HG03432 (cell line): ENCODE data around the gene LACC1.

Experiments
- ATAC-seq: cut with Tn5 transposase; IDR thresholded peaks from one replicate; pipeline ENCODE4 v1.9.1; 2021; ENCODE audit warnings: mild to moderate bottlenecking, moderate library complexity; ENCODE audit not compliant: unreplicated experiment

LACC1 gene

DNA sequence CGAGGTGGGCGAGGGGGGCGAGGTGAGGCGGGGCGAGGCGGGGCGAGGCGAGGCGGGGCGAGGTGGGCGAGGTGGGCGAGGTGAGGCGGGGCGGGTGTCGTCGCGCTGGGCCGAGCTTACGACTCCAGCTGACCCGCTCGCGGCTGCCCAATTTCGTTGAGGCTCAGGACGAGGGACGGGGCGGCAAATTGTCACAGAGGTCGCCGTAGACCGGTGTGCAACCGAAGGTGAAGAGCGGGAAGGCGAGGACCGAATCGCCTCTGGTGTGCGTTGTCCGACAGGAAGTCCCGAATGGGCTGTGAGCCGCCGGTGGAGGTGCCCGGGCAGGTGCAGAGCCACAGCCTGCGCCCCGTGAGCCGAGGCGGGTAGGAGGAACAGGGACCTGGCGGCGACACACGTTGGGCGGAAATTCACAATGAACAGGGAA lies at the start of gene LACC1:
LACC1 (plus strand) TSS at position 150 of the 427 bp plus-strand sequence. CDS start 1,082 bp downstream, outside the sequence.
- peak; percentile 52 for ATAC-seq

DNA sequence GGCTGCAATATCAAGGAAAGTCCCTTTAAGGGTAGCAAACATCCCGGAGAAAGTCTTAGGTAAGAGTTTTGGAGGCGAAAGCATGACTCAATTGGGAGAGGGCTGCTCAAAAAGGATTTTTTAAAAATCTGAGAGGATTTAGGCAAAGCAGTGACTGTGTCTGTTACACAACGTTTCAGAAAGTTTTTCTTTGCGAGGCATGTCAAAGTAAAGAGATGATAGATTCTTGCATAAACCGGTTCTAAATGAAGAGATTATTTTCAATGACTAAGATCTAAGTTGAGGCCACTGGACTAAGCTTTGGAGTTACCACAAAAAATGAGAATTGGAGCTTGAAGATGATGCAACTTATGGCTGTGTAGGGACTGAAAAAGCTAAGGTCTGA lies 49.2 kb upstream of the LACC1 start:
- ATAC-seq, result no peak

DNA sequence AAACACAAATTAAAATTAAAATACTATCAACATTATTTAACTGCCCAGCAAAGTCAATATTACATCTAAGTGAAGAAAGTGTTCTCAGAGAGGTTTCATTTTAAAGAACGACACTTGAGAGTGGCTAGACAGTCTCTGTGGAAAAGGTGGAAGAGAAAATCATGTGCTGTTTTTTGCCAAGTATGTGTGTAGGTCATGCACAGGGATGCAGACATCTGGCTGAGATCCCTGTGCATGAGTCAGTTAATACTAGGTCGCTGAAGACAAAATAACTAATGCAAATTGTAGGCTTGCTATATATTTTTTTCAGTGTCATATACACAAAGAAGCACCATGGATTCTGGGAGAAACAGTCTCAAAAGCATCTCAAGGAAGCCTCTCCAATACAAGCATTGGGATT lies 48.6 kb upstream of the LACC1 start:
- ATAC-seq, result no peak

DNA sequence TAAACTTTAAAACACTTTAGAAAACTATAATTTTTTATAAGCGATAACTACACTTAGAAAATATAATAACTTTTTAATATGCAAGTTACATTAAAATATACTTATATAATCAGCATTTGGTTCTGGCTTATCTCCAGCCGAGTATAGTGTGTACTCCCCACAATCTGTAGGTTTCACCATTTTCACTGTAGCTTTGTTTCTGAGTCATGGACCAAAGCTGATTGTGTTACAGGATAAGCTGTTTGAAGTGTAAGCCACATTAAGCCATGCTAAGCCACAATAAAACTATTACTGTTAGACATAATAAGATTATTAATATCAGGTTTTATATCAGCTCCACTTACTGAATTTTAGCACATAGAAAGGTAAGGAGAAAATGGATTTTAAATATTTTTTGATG lies 44.0 kb upstream of the LACC1 start:
- no peak for ATAC-seq

DNA sequence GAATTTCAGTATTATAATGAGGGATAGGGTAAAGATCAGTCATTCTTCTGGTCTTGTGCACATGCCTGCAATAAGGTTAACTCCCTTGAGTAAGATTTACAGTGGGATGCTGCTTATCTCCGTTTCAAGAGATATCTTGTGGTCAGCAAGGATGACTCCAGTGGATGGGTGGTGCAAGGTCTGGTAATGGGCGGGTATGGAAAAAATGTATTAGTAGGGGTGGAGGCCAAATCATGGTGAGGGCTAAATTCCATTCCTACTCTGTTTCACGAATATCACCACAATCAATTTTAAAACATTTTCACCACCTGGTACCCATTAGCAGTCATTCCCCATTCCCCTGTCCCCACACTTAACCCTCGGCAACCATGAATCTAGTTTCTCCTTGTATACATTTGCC lies 40.8 kb upstream of the LACC1 start:
- ATAC-seq, result no peak

DNA sequence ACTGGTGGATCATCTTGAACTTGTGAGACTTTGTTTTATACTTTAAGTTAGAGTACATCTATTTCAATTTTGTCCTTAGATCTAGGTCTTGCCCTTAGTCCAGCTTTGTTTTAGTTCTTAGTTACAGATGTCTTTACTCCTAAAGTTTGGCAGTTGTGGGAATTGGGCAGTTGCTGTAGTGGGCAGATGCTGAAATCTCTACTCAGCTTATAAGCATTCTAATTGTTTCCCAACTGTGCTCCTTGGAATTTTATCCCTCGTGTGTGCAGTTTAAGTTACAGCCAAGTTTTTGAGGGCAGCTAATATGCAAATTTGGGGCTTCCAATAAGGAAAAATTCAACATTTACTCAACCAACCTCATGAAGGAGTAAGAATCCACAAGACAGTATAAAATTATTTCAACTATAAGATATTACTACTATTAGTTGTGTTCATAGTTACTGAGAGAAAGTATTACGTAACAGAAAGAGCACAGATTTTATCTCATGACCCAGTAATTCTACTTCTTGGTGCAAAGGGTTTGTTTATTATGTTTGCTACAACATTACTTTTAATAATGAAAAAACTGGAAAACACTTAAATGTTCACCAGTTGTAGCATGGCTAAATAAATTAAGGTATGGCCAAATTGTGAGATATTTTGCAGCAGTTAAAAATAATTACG lies 33.1 kb upstream of the LACC1 start:
- ATAC-seq, result no peak

DNA sequence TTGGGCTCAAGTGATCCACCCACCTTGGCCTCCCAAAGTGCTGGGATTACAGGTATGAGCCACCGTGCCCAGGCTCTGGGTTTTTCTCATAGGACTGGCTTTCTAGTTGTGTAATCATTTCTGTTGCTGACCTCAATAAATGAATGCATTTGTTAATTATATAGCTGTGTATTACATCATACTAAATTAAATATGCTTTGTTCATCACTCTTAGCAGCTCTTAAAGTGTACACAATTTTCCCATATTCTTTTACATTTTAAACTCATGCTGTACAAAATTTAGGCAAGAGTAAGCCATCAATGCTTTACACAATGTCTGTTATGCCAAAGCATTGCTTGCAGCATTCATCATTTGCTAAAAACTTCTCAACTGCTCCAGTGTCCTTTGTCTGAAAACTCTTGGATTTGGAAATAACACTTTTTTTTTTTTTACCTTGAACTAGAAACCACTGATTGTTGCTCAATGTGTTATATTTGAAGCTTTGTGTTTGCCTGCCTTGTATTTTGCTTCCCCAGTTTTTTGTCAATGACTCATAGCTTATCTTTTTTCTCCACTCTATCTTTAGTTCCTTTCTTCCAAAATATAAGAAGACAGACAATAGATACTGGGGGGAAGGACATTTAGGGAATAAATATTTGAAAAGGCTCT lies 31.6 kb upstream of the LACC1 start:
- no peak for ATAC-seq

DNA sequence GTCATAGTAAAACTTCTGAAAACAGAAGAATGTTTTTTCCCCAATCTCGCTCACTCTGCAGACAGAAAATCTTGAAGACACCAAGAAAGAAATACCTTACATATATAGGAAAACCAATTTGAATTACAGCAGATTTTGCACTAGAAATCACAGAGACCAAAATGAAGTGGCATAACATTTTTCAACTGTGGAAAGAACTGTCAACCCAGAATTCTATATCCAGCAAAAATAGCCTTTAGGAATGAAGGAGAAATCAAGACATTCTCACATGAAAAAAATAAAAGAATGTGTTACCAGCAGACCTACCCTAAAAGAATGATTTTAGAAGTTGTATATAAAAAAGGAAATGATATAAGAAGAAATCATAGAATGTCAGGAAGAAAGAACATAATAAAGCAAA lies 28.8 kb upstream of the LACC1 start:
- no peak for ATAC-seq

DNA sequence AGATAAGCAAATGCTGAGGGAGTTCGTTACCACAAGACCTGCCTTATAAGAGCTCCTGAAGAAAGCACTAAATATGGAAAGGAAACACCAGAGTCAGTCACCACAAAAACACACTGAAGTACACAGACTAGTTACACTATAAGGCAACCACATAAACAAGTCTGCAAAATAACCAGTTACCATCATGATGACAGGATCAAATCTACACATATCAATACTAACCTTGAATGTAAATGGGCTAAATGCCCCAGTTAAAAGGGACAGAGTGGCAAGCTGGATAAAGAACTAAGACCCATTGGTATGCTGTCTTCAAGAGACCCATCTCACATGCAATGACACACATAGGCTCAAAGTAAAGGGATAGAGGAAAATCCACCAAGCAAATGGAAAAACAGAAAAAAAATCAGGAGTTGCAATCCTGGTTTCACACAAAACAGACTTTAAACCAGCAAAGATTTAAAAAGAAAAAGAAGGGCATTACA lies 26.7 kb upstream of the LACC1 start:
- ATAC-seq, result no peak

DNA sequence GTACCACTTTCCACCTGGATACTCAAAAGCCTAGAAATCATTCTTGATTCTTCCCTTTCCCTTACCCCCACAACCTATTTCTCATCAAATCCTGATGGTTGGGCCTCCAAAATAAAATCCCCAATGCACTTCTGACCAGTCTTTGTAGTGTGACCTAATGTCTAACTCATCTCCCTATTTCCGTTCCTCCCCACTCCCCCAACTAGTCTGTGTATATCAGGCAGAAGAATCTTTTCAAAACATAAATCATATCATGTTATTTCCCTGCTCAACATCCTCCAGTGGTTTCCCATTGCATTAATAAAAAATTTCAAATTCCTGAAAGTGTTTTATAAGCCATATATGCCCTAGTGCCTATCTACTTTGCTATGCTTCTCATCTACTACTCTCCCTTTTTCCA lies 17.8 kb upstream of the LACC1 start:
- ATAC-seq, result no peak

DNA sequence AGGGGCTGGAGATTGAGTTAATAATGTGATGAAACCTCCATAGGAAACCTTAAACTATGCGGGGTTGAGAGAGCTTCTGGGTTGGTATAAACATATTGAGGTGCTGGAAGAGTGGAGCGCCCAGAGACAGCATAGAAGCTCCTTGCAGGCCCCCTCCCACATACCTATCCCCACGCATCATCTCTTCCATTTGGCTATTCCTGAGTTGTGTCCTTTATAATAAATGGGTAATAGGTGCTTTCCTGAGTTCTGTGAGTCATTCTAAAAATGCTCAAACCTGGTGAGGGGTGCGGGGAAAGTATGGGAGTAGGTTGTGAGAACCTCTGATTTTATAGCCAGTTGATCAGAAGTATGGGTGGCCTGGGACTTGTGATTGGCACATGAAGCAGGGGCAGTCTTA lies 14.8 kb upstream of the LACC1 start:
- ATAC-seq, result no peak

DNA sequence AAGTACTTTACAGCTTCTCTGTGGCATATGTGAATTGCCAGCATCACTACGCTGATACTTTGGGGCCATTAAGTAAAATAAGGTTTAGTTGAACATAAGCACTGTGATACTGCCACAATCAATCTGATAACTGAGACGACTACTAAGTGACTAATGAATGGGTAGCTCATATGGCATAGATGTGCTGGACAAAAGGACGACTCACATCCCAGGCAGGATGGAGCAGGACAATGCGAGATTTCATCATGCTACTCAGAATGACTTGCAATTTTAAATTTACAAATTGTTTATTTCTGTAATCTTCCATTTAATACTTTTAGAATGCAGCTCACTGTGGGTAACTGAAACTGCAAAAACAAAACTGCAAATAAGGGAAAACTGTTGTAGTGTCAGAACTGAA lies 13.8 kb upstream of the LACC1 start:
- no peak for ATAC-seq

DNA sequence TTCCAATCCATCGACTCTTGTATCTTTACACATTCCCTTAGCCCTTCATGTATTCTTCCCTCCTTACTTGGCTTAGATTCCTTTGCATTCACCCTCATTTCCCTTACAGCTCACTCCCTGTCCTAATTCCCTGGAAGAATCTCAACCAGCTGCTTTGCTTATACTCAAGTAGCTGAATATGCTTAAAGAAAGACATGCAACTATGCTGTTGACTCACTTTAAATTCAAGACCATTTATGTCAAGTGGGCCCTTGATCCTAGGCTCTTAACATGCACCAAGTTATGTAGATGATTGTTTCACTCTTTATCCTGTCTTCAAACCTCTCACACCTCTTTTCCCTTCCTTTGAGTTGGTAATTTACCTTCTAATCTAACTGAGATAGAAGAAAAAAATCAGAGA lies 7.5 kb upstream of the LACC1 start:
- ATAC-seq, result no peak

DNA sequence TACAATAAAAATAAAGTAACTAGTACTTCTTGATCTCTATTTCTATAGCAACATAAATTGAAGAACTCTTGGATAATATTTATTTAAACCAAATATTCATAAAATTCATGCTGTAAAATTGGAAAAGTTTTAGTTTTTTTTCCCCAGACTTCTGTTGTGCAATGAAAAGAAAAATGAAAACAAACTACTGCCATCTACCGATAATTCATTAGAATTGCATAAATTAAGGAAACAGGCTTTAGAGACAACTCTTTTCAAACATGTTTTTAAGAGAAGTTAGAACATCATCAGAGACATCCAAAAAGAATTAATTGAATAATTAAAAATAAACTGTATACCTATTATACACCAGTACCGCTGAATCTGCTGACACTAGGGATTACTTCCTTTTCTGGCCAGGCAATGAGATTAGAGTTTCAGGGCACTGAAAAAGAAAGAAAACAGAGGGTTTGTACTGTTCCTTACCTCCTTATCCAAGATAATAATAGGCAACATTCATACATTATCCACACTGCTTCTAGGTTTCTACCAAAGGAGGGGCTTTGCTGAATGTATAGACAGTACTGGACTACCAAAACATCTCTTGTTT lies 5.1 kb upstream of the LACC1 start:
- ATAC-seq, result no peak

DNA sequence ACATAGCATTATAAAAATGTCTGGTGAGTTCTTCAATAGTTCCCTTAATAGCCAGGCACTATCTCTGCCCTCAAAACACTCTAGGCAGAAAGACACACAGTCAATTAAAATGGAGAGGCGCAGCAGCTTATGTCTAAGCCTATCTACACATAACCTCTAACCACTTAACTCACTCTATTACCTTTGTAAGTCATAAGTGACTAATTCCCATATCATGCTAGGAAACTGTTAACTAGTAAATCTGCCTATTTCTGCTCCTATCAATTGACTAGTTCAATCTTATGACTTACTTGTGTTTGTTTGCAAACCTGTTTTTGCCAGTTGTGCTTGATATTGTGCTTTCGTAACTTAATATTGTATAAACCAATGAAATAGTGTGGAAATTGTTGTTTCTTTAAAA lies 3.3 kb upstream of the LACC1 start:
- no peak for ATAC-seq

DNA sequence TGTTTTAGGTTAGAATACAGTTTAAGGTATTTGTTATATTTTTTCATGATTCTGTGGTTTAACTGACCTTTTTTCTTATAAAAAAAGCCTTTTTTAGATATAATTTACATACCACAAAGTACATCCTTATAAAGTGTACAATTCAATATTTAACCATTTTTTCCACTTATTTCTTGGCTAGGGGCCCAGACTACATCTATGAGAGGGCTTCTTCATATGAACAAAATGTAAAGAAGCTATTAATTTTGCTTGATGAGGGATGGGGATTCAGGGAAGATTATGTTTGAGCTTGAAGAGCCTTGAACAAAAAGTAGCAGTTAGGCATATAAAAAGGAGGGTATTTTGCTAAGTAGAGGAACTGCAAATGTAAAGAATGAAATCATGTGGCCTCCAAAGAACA lies 2.4 kb upstream of the LACC1 start:
- no peak for ATAC-seq

DNA sequence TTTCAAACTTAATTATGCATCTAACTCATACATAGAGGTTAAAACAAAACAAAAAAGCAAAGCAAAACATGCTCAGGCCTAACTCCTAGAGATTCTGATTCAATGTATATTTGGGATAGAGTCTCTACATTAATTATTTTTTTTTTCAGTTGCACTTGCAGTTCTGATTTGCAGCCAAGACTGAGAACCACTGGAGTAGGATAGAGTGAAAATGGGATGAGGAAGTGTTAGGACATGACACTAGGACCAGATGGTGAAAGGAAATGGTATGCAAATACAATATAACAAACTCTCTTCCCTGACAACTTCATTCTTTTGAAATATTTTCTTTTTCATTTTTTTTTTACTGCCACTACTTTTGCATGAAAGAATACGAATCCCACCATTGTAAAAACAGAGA lies 1.9 kb upstream of the LACC1 start:
- no peak for ATAC-seq

DNA sequence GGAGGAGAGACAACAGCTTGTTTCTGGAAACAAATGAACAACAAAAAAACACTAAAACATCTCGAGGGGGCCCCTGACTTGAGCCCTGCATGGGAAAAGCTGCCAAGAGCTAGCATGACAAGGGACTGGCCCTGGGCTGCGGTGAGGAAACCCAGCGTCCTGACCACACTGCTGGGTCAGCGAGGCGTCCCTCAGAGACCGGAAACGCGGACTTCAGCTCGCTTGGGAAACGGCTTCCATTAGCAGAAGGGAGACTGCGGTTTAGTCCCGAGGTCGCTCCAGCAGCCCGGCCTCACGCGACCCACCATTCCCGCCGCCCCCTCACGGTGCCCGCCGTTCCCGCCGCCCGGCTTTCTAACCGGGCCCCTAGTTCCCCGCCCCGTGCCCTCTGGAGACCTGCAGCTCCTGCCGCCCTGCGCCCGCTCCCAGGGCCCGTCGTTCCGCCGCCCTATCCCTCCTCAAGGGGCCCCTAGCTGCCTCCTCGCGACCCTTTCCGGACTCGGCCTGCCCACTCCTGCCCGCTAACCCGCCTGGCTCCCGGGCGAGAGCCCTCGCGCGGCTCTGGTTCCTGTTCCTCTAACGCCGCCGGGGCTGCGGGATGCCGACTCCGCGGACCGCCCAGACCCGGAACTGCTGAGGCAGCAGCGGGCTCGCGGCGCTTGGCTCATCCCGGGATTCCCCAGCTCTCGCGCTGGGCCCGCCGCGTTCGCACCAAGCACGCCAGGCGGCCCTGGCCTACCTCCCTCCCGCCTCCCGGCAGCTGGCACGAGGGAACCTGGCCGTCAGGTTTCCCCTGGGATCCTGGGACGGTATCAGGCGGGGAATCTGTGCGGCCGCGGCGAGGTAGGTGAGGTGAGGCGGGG lies 581 bp upstream of the LACC1 start, which contains the start of gene CCDC122:
CCDC122 (minus strand) TSS at position 849 of the 863 bp plus-strand sequence. CDS start 10,364 bp downstream, outside the sequence.
- peak; percentile 90 for ATAC-seq

DNA sequence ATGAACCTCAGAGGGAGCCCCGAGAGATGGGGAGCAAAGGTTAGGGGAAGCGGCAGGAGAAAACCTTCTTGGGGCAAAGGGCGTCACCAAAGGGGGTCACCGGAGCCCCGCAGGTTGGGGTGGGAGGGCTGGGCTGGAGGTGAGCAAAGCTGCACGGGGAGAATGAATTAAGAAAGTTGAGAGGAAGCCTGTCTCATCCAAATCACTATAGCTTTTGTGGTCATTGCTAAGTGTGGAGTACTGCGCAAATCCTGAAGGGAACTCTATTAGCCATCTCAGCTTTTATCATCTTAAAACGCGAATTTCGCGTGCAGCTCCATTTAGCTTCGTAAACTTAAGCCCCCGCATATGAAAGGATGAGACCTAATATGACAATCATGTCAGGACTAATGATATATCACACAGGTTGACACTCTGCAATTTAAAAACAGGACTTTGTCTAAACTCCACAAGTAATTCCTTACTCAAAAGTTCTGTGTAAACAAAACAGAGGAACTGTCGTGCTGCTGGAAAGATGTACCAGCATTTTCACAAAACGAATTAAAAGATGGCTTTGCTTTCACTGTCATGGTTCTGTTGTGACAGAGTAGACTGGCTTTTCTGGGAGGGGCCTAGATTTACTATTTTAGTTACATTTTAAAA lies 631 bp downstream of the LACC1 start:
- ATAC-seq, result no peak

DNA sequence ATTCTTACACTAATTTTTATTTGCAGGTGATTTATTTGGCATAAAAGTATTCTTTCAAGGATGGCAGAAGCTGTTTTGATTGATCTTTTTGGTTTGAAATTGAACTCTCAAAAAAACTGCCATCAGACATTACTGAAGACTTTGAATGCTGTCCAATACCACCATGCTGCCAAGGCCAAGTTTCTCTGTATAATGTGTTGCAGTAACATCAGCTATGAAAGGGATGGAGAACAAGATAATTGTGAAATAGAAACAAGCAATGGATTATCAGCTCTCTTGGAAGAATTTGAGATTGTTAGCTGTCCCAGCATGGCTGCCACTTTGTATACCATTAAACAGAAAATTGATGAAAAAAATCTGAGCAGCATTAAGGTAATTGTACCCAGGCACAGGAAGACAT lies 1.2 kb downstream of the LACC1 start:
- no peak for ATAC-seq

DNA sequence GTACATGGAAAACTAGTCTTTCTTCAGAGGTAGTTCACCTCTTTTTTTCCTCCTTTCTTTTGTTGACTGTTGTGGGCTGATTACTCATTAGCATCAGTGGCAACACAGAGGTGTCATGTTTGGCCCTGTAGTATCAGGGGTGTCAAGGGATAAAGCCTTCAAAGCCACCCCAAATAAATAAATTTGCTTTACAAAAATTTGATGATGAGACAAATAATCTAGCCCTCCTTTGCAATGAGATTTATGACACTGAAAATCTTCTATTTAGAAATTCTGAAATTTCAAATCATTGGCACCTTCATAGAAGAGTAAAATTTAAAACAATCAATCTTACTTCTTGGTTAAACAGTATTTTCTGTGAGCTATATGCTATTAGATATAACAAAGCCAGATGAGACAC lies 1.9 kb downstream of the LACC1 start:
- ATAC-seq, result no peak
